WTC11 (cell line): ENCODE data around the gene INO80B. TPM values are rescaled to one million over a fixed set of nuclear protein-coding genes. Genes with fewer than 3 reads are reported as not detected.

ENCODE experiments used
- ATAC-seq: fragments of 200-7000 bp; cut with Tn5 transposase; 2 replicates; pipeline ENCODE4 v1.10.0; 2021; ENCODE audit warnings: mild to moderate bottlenecking, moderate library complexity
- CTCF ChIA-PET: fragments of 300-600 bp; sonication (Branson Sonifier 250); formaldehyde crosslinking; loops from one replicate; lab custom pipeline; 2021; ENCODE audit warnings: antibody characterized with exemption; lab: Charles Lee
- POLR2A ChIA-PET: fragments of 350-600 bp; sonication (Branson Sonifier 250); formaldehyde crosslinking; loops from one replicate; lab custom pipeline; 2021; ENCODE audit warnings: antibody characterized with exemption; lab: Charles Lee
- DNase-seq: peaks from one replicate; pipeline ENCODE4 v3.0.0; 2021; ENCODE audit warnings: low spot score
- H3K27ac Mint-ChIP-seq: 2 replicates; pipeline ENCODE4 v1.8.0; 2021; ENCODE audit warnings: mixed read lengths
- H3K27me3 Mint-ChIP-seq: 2 replicates; pipeline ENCODE4 v1.8.0; 2021; ENCODE audit warnings: low read depth, mild to moderate bottlenecking, moderate library complexity, mixed read lengths
- H3K36me3 Mint-ChIP-seq: 2 replicates; pipeline ENCODE4 v1.8.0; 2021; ENCODE audit warnings: mixed read lengths
- H3K4me1 Mint-ChIP-seq: 2 replicates; pipeline ENCODE4 v1.8.0; 2022; ENCODE audit warnings: mixed read lengths
- H3K4me3 Mint-ChIP-seq: 2 replicates; pipeline ENCODE4 v1.8.0; 2021; ENCODE audit warnings: mild to moderate bottlenecking, moderate library complexity, mixed read lengths
- H3K9me3 Mint-ChIP-seq: 2 replicates; pipeline ENCODE4 v1.8.0; 2021; ENCODE audit warnings: mixed read lengths
- ETV6 ChIP-seq: sonication (generic); formaldehyde crosslinking; IDR thresholded peaks from 2 replicates; pipeline ENCODE4 v1.8.1; 2022; ENCODE audit warnings: mild to moderate bottlenecking, missing genetic modification reagents
- HMGA2 ChIP-seq: fragments of 250-450 bp; sonication (Bioruptor Pico); IDR thresholded peaks from 2 replicates; pipeline ENCODE4 v1.4.0; 2021; ENCODE audit warnings: mild to moderate bottlenecking, moderate library complexity
- IRF2 ChIP-seq: sonication (generic); formaldehyde crosslinking; IDR thresholded peaks from 2 replicates; pipeline ENCODE4 v1.8.0; 2022; ENCODE audit warnings: low read depth, missing genetic modification reagents, borderline replicate concordance
- ZNF396 ChIP-seq: fragments of 250-450 bp; sonication (Bioruptor Pico); IDR thresholded peaks from 2 replicates; pipeline ENCODE4 v1.8.0; 2021; ENCODE audit warnings: mild to moderate bottlenecking, moderate library complexity, borderline replicate concordance
- total RNA-seq: library from RNA; stranded (reverse); gene quantifications from 3 replicates; pipeline ENCODE4 v1.2.3, GENCODE V29; 2021
- TF ChIP-seq, protein P1 (sequence below): sonication (generic); formaldehyde crosslinking; IDR thresholded peaks from 2 replicates; pipeline ENCODE4 v1.8.0; 2022; ENCODE audit warnings: missing genetic modification reagents
- TF ChIP-seq, protein P2 (sequence below): sonication (generic); formaldehyde crosslinking; IDR thresholded peaks from 2 replicates; pipeline ENCODE4 v1.8.1; 2023; ENCODE audit warnings: mild to moderate bottlenecking, missing genetic modification reagents, moderate library complexity
- TF ChIP-seq, protein P3 (sequence below): sonication (generic); formaldehyde crosslinking; IDR thresholded peaks from 2 replicates; pipeline ENCODE4 v1.8.1; 2023; ENCODE audit warnings: mild to moderate bottlenecking, moderate library complexity, missing genetic modification reagents
- TF ChIP-seq, protein P4 (sequence below): sonication (generic); formaldehyde crosslinking; IDR thresholded peaks from 2 replicates; pipeline ENCODE4 v1.8.0; 2023; ENCODE audit warnings: mild to moderate bottlenecking, missing genetic modification reagents
- TF ChIP-seq, protein P5 (sequence below): fragments of 250-450 bp; sonication (Bioruptor Pico); IDR thresholded peaks from 2 replicates; pipeline ENCODE4 v1.9.0; 2021; ENCODE audit warnings: mild to moderate bottlenecking, borderline replicate concordance
- TF ChIP-seq, protein P6 (sequence below): sonication (generic); formaldehyde crosslinking; IDR thresholded peaks from 2 replicates; pipeline ENCODE4 v1.8.1; 2022; ENCODE audit warnings: low read depth, mild to moderate bottlenecking, moderate library complexity, missing genetic modification reagents, borderline replicate concordance

INO80B gene
- total RNA-seq, 1 experiment from 2014 or later: 20.2 TPM

DNA sequence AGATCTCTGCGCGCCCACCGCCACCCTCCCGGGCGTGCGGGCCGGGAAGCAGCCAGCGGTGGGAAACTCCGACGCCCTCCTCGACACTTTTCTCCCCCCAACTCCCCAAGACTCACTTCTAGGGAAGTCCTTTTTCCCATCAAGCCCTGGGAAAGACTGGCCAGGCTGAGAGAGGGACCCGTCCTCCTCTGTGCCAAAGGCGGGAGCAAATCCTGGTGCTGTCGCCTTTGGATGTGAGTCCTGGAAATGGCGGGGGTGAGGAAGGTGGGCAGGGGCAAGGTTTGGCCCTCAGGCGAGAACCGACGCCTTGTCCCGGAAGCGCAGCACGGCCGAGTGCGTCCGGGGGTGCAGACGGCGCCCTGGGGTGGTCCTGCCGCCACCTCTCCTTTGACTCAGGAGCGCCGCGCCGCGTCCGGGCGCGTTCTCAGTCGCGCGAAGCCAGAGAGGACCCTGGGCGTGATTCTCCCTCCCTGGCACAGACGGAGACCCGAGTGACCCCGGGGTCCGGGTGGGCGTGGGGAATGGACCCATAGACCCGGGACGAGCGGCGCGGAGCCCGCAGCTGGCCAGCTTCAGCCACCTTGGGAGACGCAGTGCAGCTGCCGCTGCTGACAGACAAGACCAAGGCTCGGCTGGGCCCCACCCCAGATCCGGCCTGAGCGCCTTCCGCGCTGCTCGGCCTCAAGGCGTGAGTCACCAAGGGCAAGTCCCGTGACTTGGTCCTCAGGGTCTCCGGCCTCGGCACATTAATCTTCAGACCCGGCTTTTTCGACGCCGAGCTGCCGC lies 48.0 kb downstream of the INO80B start (continued):
- no peak for TF ChIP-seq ZNF396
- peak; percentile 49; the same call in 1 of the 2 replicates for TF ChIP-seq ETV6 (CRISPR knock-in tag)
- TF ChIP-seq, protein P1, sequence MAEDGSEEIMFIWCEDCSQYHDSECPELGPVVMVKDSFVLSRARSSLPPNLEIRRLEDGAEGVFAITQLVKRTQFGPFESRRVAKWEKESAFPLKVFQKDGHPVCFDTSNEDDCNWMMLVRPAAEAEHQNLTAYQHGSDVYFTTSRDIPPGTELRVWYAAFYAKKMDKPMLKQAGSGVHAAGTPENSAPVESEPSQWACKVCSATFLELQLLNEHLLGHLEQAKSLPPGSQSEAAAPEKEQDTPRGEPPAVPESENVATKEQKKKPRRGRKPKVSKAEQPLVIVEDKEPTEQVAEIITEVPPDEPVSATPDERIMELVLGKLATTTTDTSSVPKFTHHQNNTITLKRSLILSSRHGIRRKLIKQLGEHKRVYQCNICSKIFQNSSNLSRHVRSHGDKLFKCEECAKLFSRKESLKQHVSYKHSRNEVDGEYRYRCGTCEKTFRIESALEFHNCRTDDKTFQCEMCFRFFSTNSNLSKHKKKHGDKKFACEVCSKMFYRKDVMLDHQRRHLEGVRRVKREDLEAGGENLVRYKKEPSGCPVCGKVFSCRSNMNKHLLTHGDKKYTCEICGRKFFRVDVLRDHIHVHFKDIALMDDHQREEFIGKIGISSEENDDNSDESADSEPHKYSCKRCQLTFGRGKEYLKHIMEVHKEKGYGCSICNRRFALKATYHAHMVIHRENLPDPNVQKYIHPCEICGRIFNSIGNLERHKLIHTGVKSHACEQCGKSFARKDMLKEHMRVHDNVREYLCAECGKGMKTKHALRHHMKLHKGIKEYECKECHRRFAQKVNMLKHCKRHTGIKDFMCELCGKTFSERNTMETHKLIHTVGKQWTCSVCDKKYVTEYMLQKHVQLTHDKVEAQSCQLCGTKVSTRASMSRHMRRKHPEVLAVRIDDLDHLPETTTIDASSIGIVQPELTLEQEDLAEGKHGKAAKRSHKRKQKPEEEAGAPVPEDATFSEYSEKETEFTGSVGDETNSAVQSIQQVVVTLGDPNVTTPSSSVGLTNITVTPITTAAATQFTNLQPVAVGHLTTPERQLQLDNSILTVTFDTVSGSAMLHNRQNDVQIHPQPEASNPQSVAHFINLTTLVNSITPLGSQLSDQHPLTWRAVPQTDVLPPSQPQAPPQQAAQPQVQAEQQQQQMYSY (CRISPR knock-in tag): peak; percentile 35
- TF ChIP-seq, protein P2, sequence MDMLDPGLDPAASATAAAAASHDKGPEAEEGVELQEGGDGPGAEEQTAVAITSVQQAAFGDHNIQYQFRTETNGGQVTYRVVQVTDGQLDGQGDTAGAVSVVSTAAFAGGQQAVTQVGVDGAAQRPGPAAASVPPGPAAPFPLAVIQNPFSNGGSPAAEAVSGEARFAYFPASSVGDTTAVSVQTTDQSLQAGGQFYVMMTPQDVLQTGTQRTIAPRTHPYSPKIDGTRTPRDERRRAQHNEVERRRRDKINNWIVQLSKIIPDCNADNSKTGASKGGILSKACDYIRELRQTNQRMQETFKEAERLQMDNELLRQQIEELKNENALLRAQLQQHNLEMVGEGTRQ (CRISPR knock-in tag): peak; percentile 18; the same call in 1 of the 2 replicates
- no peak for TF ChIP-seq HMGA2 (CRISPR knock-in tag)

DNA sequence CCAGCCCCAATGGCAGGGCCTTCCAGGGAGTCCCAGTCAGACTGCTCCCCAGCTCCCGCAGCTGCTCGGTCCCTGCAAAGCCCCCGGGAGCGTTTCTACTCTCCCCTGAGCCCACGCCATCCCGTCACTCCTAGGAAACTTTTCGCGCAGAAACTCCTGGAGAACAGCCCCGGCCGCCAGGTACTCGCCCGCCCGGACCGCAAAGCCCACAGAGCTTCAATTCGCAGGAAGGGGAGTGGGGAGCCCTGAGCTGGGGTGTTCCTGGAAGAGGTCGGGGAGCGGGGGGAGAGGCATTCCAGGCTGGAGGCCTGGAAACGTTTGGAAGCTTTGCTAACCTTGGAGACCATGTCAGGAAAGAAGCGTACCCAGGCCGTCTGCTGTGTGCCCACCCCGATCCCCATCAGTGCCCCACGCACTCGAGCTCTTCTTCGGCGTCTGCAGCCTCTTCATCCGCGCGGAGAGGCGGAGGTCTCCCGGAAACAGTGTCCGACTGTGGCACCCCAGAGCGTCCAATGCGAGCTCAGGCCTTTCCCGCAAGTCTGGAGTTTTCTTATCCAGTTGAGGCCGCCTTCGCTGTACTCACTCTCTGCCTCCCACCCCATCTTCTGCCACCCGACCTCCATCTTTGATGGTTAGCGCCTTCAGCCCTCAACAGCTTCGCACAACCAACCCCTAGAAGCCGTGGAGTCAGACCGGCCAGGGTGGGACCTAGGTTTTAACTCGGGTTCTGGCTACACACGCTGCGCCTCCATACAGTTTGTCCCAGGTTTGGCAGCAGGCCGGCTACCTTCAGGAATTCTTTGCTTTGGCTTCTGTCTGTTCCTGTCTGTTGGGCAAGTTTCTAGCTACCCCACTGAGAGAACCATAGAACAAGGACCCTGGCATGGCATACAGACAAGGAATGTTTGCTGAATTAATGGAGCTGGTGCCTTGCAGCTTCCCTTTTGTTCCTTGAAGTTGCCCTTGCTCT lies 48.9 kb downstream of the INO80B start:
- peak overlapping the region; percentile 81 for H3K4me3 Mint-ChIP-seq
- no peak for DNase-seq
- no peak overlapping the region for H3K27ac Mint-ChIP-seq
- H3K36me3 Mint-ChIP-seq: peaks cover 22% of the 10 kb centered on the region
- TF ChIP-seq, protein P3, sequence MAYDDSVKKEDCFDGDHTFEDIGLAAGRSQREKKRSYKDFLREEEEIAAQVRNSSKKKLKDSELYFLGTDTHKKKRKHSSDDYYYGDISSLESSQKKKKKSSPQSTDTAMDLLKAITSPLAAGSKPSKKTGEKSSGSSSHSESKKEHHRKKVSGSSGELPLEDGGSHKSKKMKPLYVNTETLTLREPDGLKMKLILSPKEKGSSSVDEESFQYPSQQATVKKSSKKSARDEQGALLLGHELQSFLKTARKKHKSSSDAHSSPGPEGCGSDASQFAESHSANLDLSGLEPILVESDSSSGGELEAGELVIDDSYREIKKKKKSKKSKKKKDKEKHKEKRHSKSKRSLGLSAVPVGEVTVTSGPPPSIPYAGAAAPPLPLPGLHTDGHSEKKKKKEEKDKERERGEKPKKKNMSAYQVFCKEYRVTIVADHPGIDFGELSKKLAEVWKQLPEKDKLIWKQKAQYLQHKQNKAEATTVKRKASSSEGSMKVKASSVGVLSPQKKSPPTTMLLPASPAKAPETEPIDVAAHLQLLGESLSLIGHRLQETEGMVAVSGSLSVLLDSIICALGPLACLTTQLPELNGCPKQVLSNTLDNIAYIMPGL (CRISPR knock-in tag): peak; percentile 16; the same call in 1 of the 2 replicates
- no peak for TF ChIP-seq IRF2 (CRISPR knock-in tag)
- TF ChIP-seq, protein P4, sequence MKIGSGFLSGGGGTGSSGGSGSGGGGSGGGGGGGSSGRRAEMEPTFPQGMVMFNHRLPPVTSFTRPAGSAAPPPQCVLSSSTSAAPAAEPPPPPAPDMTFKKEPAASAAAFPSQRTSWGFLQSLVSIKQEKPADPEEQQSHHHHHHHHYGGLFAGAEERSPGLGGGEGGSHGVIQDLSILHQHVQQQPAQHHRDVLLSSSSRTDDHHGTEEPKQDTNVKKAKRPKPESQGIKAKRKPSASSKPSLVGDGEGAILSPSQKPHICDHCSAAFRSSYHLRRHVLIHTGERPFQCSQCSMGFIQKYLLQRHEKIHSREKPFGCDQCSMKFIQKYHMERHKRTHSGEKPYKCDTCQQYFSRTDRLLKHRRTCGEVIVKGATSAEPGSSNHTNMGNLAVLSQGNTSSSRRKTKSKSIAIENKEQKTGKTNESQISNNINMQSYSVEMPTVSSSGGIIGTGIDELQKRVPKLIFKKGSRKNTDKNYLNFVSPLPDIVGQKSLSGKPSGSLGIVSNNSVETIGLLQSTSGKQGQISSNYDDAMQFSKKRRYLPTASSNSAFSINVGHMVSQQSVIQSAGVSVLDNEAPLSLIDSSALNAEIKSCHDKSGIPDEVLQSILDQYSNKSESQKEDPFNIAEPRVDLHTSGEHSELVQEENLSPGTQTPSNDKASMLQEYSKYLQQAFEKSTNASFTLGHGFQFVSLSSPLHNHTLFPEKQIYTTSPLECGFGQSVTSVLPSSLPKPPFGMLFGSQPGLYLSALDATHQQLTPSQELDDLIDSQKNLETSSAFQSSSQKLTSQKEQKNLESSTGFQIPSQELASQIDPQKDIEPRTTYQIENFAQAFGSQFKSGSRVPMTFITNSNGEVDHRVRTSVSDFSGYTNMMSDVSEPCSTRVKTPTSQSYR (CRISPR knock-in tag): no peak
- TF ChIP-seq, all 79 proteins: peak for 1
- no peak for ATAC-seq
- H3K27me3 Mint-ChIP-seq: peaks cover 92% of the 10 kb centered on the region
- peaks cover 55% of the 10 kb centered on the region for H3K4me1 Mint-ChIP-seq
- H3K9me3 Mint-ChIP-seq: no peaks in the 10 kb centered on the region
- ChIA-PET CTCF (interaction anchor here (1.0 to 6.0 kb wide), 7 partner anchors 10 to 84 kb away, joined by 3 to 43 read pairs (median 4); partner anchors contain the start of genes CCDC142, TLX2 and TTC31), POLR2A (interaction anchor here (1.0 to 1.8 kb wide), 5 partner anchors 21 to 64 kb away, joined by 3 to 13 read pairs (median 4); partner anchors contain the start of genes AUP1, CCDC142, HTRA2 and TTC31)

DNA sequence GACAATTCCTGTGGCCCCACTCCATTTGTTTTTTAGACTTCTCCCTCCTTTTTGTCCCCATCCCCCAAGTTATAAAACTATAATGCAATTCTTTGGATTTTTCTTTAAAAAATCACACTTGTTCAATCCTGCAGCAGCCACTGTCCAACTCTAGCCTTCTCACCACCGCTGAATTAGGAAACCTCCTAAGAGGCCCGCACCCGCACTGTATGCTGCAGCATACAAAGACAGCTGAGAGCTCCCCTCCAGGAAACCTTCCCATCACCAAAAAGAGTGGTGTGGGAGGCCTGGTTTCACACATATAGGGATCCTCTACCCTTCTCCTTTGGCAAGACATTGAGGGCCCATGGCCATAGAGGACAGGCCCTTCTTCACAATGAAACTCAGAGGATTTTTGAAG lies 49.7 kb downstream of the INO80B start:
- Mint-ChIP-seq H3K4me3 (peak overlapping the region; percentile 81), H3K27me3 (peaks cover 92% of the 10 kb centered on the region), H3K9me3 (no peaks in the 10 kb centered on the region), H3K27ac (no peak overlapping the region), H3K4me1 (peaks cover 51% of the 10 kb centered on the region), H3K36me3 (peaks cover 22% of the 10 kb centered on the region)
- ATAC-seq (no peak), DNase-seq (no peak)
- ChIA-PET CTCF (interaction anchor here (1.1 to 6.0 kb wide), 3 partner anchors 9 to 83 kb away, joined by 6 to 43 read pairs (median 10); partner anchors contain the start of genes CCDC142, TLX2 and TTC31), POLR2A (interaction anchor here (1.1 to 1.8 kb wide), 3 partner anchors 21 to 47 kb away, joined by 3 to 13 read pairs (median 6); partner anchors contain the start of genes AUP1, CCDC142, HTRA2 and TTC31)
- TF ChIP-seq, protein P5, sequence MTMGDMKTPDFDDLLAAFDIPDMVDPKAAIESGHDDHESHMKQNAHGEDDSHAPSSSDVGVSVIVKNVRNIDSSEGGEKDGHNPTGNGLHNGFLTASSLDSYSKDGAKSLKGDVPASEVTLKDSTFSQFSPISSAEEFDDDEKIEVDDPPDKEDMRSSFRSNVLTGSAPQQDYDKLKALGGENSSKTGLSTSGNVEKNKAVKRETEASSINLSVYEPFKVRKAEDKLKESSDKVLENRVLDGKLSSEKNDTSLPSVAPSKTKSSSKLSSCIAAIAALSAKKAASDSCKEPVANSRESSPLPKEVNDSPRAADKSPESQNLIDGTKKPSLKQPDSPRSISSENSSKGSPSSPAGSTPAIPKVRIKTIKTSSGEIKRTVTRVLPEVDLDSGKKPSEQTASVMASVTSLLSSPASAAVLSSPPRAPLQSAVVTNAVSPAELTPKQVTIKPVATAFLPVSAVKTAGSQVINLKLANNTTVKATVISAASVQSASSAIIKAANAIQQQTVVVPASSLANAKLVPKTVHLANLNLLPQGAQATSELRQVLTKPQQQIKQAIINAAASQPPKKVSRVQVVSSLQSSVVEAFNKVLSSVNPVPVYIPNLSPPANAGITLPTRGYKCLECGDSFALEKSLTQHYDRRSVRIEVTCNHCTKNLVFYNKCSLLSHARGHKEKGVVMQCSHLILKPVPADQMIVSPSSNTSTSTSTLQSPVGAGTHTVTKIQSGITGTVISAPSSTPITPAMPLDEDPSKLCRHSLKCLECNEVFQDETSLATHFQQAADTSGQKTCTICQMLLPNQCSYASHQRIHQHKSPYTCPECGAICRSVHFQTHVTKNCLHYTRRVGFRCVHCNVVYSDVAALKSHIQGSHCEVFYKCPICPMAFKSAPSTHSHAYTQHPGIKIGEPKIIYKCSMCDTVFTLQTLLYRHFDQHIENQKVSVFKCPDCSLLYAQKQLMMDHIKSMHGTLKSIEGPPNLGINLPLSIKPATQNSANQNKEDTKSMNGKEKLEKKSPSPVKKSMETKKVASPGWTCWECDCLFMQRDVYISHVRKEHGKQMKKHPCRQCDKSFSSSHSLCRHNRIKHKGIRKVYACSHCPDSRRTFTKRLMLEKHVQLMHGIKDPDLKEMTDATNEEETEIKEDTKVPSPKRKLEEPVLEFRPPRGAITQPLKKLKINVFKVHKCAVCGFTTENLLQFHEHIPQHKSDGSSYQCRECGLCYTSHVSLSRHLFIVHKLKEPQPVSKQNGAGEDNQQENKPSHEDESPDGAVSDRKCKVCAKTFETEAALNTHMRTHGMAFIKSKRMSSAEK (CRISPR knock-in tag): no peak
- TF ChIP-seq, protein P6, sequence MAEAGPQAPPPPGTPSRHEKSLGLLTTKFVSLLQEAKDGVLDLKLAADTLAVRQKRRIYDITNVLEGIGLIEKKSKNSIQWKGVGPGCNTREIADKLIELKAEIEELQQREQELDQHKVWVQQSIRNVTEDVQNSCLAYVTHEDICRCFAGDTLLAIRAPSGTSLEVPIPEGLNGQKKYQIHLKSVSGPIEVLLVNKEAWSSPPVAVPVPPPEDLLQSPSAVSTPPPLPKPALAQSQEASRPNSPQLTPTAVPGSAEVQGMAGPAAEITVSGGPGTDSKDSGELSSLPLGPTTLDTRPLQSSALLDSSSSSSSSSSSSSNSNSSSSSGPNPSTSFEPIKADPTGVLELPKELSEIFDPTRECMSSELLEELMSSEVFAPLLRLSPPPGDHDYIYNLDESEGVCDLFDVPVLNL (CRISPR knock-in tag): no peak
